Mesothelial cell of epicardium (in vitro differentiated cells): ENCODE data around the gene MTA2. TPM values are rescaled to one million over a fixed set of nuclear protein-coding genes. Genes with fewer than 3 reads are reported as not detected.

Experiments
- DNase-seq, 2 experiments: peaks; one replicate each; pipeline ENCODE4 v3.0.0; 2021; ENCODE audit warnings: low spot score in 2 of 2; ENCODE audit not compliant: unreplicated experiment in 2 of 2
- H3K27ac Mint-ChIP-seq: 2 replicates; pipeline ENCODE4 v1.8.0; 2021; ENCODE audit warnings: mixed read lengths
- H3K27me3 Mint-ChIP-seq: 2 replicates; pipeline ENCODE4 v1.8.0; 2021; ENCODE audit warnings: low read depth, mixed read lengths
- H3K36me3 Mint-ChIP-seq: 2 replicates; pipeline ENCODE4 v1.8.0; 2021; ENCODE audit warnings: mixed read lengths
- H3K4me1 Mint-ChIP-seq: 2 replicates; pipeline ENCODE4 v1.8.0; 2021; ENCODE audit warnings: mixed read lengths
- H3K4me3 Mint-ChIP-seq: 2 replicates; pipeline ENCODE4 v1.8.0; 2021; ENCODE audit warnings: mild to moderate bottlenecking, moderate library complexity, mixed read lengths
- H3K9me3 Mint-ChIP-seq: 2 replicates; pipeline ENCODE4 v1.8.0; 2021; ENCODE audit warnings: mixed read lengths
- total RNA-seq: library from RNA; stranded (reverse); gene quantifications from 3 replicates; pipeline ENCODE4 v1.2.1, GENCODE V29; 2021
- TF ChIP-seq, protein P1 (sequence below): fragments of 200-600 bp; sonication (generic); IDR thresholded peaks from one replicate; pipeline ENCODE4 v1.5.0; 2021; ENCODE audit warnings: antibody characterized with exemption; ENCODE audit not compliant: unreplicated experiment

MTA2 gene
- total RNA-seq, 1 donor from 2014 or later = 126 TPM

DNA sequence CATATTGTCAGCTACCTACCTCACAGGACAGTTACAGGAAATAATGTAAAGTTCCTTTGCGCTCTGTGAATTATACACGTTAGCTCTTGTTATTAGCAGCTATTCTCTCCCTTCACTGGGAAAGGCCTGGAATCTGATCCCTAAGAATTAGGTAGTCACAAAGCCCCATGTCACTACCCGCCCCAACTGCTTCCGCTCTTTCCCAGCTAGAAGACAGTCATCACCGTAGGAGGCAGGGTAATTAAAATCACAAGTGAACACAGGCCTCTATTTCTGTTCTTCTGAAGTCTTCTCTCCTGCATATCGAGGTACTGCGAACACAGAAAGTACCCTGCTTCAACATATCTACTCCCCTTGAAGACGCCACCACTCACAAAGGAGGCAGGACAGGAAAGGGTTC lies 42.5 kb downstream of the MTA2 start:
- no peaks in the 10 kb centered on the region for H3K9me3 Mint-ChIP-seq
- no peaks in the 10 kb centered on the region for H3K27me3 Mint-ChIP-seq
- peaks cover 25% of the 10 kb centered on the region for H3K36me3 Mint-ChIP-seq
- TF ChIP-seq, protein P1, sequence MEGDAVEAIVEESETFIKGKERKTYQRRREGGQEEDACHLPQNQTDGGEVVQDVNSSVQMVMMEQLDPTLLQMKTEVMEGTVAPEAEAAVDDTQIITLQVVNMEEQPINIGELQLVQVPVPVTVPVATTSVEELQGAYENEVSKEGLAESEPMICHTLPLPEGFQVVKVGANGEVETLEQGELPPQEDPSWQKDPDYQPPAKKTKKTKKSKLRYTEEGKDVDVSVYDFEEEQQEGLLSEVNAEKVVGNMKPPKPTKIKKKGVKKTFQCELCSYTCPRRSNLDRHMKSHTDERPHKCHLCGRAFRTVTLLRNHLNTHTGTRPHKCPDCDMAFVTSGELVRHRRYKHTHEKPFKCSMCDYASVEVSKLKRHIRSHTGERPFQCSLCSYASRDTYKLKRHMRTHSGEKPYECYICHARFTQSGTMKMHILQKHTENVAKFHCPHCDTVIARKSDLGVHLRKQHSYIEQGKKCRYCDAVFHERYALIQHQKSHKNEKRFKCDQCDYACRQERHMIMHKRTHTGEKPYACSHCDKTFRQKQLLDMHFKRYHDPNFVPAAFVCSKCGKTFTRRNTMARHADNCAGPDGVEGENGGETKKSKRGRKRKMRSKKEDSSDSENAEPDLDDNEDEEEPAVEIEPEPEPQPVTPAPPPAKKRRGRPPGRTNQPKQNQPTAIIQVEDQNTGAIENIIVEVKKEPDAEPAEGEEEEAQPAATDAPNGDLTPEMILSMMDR = no peak
- DNase-seq = no peak
- no peak overlapping the region for H3K4me3 Mint-ChIP-seq
- peaks cover 64% of the 10 kb centered on the region for H3K4me1 Mint-ChIP-seq
- peak overlapping the region; percentile 95 for H3K27ac Mint-ChIP-seq

DNA sequence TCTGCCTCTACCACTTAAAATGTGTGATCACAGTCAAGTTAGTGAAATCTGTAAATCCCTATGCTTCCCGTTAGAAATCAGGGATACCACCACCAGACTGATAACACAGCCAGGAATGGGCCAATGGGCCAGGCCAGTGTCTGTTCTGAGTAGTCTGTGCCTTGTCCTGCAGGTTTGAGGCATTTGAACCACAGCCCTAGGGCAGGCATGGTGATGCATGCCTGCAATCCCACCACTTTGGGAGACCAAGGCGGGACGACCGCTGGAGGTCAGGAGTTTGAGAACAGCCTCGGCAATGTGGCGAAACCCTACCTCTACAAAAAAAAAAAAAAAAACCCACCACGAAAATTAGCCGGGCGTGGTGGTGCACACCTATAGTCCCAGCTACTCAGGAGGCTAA lies 43.0 kb downstream of the MTA2 start:
- H3K27ac Mint-ChIP-seq = no peak overlapping the region
- no peak overlapping the region for H3K4me3 Mint-ChIP-seq
- TF ChIP-seq, protein P1 = no peak
- DNase-seq = no peak
- H3K4me1 Mint-ChIP-seq = peaks cover 69% of the 10 kb centered on the region
- no peaks in the 10 kb centered on the region for H3K9me3 Mint-ChIP-seq
- H3K27me3 Mint-ChIP-seq = no peaks in the 10 kb centered on the region
- H3K36me3 Mint-ChIP-seq = peaks cover 22% of the 10 kb centered on the region

DNA sequence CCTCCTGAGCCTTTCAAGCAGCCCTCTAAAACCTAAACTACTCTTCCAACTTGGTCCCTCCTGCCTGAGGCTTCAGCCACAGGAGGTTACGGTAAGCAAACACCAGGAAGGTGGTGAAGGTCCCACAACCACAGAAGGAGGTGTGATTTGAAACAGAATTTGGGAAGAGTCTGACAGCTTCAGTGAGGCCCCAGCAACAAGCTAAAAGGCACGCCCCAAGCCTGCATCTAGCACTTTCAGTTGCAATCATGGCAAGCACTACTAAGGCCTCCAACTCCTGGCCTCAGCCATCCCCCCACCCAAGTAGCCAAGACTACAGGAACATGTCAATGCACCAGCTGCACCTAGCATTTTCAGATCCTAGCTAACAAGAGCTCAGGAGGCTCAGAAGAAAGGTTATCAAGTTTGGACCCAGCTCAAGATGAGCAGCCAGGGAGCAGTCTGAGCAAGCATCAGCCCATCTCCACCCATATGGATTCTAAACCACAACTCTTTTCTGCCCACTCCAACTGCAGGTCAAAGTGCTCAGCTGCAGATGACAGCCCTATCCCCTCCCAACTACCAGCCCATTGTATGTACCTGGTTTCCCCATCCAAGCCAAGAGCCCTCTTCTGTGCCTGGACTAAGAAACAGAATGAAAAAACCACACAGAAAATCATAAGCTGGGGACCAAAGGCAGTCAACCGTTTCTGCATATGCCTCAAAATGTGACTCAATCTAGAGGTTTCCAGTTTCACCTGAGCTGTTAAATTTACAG lies 44.6 kb downstream of the MTA2 start:
- DNase-seq = no peak
- H3K4me3 Mint-ChIP-seq = no peak overlapping the region
- TF ChIP-seq, protein P1 = no peak
- peaks cover 19% of the 10 kb centered on the region for H3K36me3 Mint-ChIP-seq
- H3K27me3 Mint-ChIP-seq = no peaks in the 10 kb centered on the region
- H3K4me1 Mint-ChIP-seq = peaks cover 78% of the 10 kb centered on the region
- no peaks in the 10 kb centered on the region for H3K9me3 Mint-ChIP-seq
- peak overlapping the region; percentile 95 for H3K27ac Mint-ChIP-seq

DNA sequence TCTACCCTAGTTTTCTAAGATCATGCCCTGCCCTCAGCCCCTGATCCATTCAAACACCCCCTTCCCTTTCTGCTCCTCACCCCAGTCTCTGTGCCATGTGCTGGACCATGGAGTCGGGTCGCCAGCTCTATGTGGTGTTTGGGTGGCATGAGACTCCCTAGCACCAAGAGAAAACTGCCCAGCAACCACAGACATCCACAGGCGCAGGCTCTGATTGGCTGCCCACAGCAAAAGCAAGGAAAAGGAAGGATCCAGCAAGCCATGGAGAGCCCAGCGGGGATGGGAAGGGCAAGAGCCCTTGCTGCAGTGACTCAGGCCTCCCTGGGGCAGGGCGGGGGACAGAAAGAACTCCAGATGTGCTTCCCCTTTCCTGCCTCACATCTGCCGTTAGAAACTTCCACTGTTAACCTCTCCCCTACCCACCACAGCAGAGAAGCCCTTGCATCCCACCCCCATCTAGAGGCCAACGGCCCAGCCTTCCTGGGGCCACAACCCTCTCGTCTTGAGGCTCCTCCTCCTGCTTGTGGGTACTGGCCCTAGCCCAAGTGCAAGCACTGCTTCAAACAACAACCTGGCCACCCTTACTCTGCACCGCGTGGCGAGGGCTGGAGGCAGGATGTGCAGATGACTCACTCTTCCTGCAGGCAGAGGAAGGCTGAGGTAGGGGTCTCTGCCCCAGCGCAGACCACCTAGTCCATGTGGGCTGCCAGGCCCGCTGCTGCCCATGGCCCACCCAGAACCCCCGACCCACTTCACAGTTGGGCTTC lies 45.4 kb downstream of the MTA2 start:
- Mint-ChIP-seq H3K9me3 (no peaks in the 10 kb centered on the region), H3K4me1 (peaks cover 79% of the 10 kb centered on the region), H3K27me3 (no peaks in the 10 kb centered on the region), H3K4me3 (peak overlapping the region; percentile 22), H3K27ac (peak overlapping the region; percentile 95), H3K36me3 (peaks cover 16% of the 10 kb centered on the region)
- DNase-seq = peak in 1 of 2 experiments; percentile 70
- TF ChIP-seq, protein P1 = no peak

DNA sequence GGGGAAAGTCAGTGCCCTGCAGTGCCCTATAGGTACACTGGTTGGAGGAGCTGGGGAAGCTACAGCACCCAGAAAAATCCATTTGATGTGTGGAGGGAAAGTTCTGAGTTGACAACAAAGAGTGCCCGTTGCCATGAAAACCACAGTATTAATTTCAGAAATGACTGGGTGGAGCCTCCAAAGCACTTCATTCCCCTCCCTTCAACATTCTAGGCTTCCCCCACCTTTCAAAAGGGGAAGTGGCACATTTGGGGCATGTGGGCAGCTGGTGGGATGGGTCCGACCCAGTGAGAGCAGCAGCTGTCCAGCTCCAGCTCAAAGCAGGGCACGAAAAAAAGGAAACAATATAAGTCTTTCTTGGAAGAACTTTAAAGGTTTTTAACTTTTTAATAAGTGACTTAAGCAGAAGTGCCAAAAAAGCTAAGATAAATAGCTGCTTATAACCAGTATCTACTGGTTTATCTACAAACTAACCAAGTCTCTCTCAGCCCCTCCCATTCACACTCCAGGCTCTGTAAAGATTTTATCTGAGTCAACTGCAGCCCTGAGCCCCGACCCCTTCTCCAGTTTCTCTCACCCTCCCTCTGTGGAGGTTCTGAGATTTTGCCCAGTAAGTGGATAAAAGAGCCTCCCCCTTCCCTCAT lies 46.1 kb downstream of the MTA2 start:
- H3K4me3 Mint-ChIP-seq = peak overlapping the region; percentile 22
- peaks cover 77% of the 10 kb centered on the region for H3K4me1 Mint-ChIP-seq
- no peaks in the 10 kb centered on the region for H3K9me3 Mint-ChIP-seq
- TF ChIP-seq, protein P1 = no peak
- DNase-seq = no peak
- H3K27ac Mint-ChIP-seq = peak overlapping the region; percentile 95
- H3K36me3 Mint-ChIP-seq = peaks cover 16% of the 10 kb centered on the region
- no peaks in the 10 kb centered on the region for H3K27me3 Mint-ChIP-seq
